Measurements from ENCODE around the gene NKAIN4. TPM values are rescaled to one million over a fixed set of nuclear protein-coding genes. Genes with fewer than 3 reads are reported as not detected.

Gene NKAIN4
- total RNA-seq, 1 donor from 2014 or later = 1.1 TPM

- H3K27me3 ChIP-seq (ENCODE audit: control insufficient read depth, insufficient read depth, low read length) = peaks cover 9% of the 10 kb centered on the region
- FAIRE-seq = no peak
- H3K4me3 ChIP-seq (ENCODE audit: low read depth, low read length) = no peak overlapping the region
- no peak for TF ChIP-seq CTCF (IDR thresholded peaks at IDR 0.05; ENCODE audit: insufficient read depth, low read length, severe bottlenecking)
- no peaks in the 10 kb centered on the region for H3K36me3 ChIP-seq (ENCODE audit: control insufficient read depth, insufficient read depth, low read length)
- DNase-seq (ENCODE audit: low read depth) = no peak
Measured at GRCh38 chr20:63297371-63297781, 43.1 kb upstream of the NKAIN4 start.

DNA sequence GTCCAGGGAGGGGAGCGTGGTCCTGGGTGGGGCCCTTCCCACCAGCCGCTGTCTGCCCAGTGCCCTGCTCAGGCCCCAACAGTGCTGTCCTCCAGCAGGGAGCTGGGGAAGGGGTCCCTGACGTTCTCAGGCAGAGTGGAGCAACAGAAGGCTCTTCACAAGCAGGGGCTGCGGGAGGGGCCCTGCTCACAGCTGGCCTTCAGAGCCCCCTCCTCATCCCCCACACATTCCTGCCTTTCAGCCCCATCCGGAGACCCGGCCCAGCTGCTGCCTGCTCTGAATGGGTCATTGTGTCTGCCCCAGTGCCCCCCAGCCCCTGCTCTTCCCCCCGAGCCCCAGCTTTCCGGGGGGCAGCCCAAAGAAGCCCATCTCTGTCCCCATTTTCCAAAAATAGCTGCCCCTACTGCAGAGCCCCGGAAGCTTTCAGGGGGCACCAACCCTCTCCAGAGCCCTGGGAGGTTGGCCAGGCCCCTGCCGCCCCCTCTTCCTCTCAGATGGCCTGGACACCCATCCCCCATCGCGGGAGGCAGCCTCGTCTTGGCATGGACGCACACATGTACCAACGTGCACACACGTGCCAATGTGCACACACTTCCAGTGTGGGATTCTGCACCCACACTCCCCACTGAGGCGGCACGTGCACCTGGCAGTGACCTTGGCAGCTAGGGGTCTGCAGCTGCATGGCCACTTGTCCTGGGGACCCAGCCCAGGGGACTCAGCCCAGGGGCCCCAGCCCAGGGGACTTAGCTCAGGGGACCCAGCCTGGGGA is 42.5 kb upstream of the NKAIN4 start:
- no peak for FAIRE-seq

GRCh38 chr20:63295846-63296245 is 41.6 kb upstream of the NKAIN4 start:
- H3K36me3 ChIP-seq (ENCODE audit: control insufficient read depth, insufficient read depth, low read length) = no peaks in the 10 kb centered on the region
- no peak for DNase-seq (ENCODE audit: low read depth)
- FAIRE-seq = no peak
- no peak for TF ChIP-seq CTCF (IDR thresholded peaks at IDR 0.05; ENCODE audit: insufficient read depth, low read length, severe bottlenecking)
- H3K27me3 ChIP-seq (ENCODE audit: control insufficient read depth, insufficient read depth, low read length) = peaks cover 9% of the 10 kb centered on the region
- no peak overlapping the region for H3K4me3 ChIP-seq (ENCODE audit: low read depth, low read length)

More for the DNA sequence above, 42.5 kb upstream of the NKAIN4 start:
- no peak for TF ChIP-seq CTCF (IDR thresholded peaks at IDR 0.05; ENCODE audit: insufficient read depth, low read length, severe bottlenecking)
- Histone ChIP-seq H3K36me3 (ENCODE audit: control insufficient read depth, insufficient read depth, low read length) (no peaks in the 10 kb centered on the region), H3K27me3 (ENCODE audit: control insufficient read depth, insufficient read depth, low read length) (peaks cover 9% of the 10 kb centered on the region), H3K4me3 (ENCODE audit: low read depth, low read length) (no peak overlapping the region)
- DNase-seq (ENCODE audit: low read depth) = no peak

DNA sequence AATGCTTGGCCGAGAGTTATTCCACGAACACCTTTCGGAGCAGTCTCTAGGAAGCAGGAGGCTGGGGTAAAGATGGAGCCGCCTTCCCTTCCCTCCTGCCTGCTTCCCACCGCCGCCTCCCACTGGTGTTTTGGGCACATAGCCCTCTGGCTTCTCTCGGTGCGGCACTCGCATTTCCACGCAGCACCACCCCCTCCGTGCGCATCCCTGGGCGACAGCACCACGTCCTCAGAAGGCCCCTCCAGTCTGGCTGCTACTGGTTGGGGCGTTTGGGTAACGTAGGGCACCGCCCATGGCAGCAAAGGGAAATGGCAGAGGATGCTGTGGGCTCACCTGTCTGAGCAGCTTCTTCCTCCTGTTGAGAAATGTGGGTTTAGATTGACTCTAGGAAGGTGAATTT is 41.2 kb upstream of the NKAIN4 start:
- H3K27me3 ChIP-seq (ENCODE audit: control insufficient read depth, insufficient read depth, low read length) = peaks cover 9% of the 10 kb centered on the region

GRCh38 chr20:63295018-63295417 is 40.8 kb upstream of the NKAIN4 start:
- peaks cover 9% of the 10 kb centered on the region for H3K27me3 ChIP-seq (ENCODE audit: control insufficient read depth, insufficient read depth, low read length)
- TF ChIP-seq CTCF (IDR thresholded peaks at IDR 0.05; ENCODE audit: insufficient read depth, low read length, severe bottlenecking) = no peak
- no peak for DNase-seq (ENCODE audit: low read depth)
- H3K4me3 ChIP-seq (ENCODE audit: low read depth, low read length) = no peak overlapping the region
- H3K36me3 ChIP-seq (ENCODE audit: control insufficient read depth, insufficient read depth, low read length) = no peaks in the 10 kb centered on the region
- no peak for FAIRE-seq

More for the DNA sequence above, 41.2 kb upstream of the NKAIN4 start:
- Histone ChIP-seq H3K36me3 (ENCODE audit: control insufficient read depth, insufficient read depth, low read length) (no peaks in the 10 kb centered on the region), H3K4me3 (ENCODE audit: low read depth, low read length) (no peak overlapping the region)
- TF ChIP-seq CTCF (IDR thresholded peaks at IDR 0.05; ENCODE audit: insufficient read depth, low read length, severe bottlenecking) = no peak
- FAIRE-seq = no peak
- no peak for DNase-seq (ENCODE audit: low read depth)

GRCh38 chr20:63294536-63294900 is 40.3 kb upstream of the NKAIN4 start:
- DNase-seq (ENCODE audit: low read depth) = no peak
- no peak for TF ChIP-seq CTCF (IDR thresholded peaks at IDR 0.05; ENCODE audit: insufficient read depth, low read length, severe bottlenecking)
- Histone ChIP-seq H3K4me3 (ENCODE audit: low read depth, low read length) (no peak overlapping the region), H3K27me3 (ENCODE audit: control insufficient read depth, insufficient read depth, low read length) (peaks cover 9% of the 10 kb centered on the region), H3K36me3 (ENCODE audit: control insufficient read depth, insufficient read depth, low read length) (no peaks in the 10 kb centered on the region)
- FAIRE-seq = no peak

Measured in bronchial epithelial cell (primary cell).